Pericardium fibroblast (primary cell): ENCODE measurements around the gene HOXA7. TPM values are rescaled to one million over a fixed set of nuclear protein-coding genes. Genes with fewer than 3 reads are reported as not detected.

Source experiments
- total RNA-seq: library from RNA; depleted of rRNA; stranded (reverse); fragments of >200 nt; gene quantifications from 2 replicates; pipeline ENCODE4 v1.2.3, GENCODE V29; 2015

The HOXA7 gene
- total RNA-seq: 0.26 and 0.58 TPM in 2 replicates

DNA sequence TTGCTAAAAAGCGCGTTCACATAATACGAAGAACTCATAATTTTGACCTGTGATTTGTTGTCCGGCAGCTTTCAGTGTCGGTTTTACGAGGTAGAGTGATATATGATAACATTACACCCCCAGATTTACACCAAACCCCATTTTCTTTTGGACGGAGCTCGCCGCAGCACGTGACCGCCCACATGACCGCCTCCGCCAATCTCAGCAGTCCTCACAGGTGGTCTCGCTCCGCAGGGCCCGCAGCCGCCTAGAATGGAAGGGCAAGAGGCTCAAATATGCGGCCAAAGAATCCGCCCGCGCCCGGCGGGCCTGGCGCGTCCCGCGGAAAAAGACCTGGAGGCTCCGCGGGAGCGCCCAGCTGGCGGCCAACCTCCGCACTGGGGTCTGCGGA lies at the start of gene HOXA7:
Gene HOXA7, minus strand, starts transcription at position 168 of the 391 bp plus-strand sequence. Its CDS starts 130 bp downstream, at position 38.

GRCh38 chr7:27199849-27200760 lies 43.6 kb upstream of the HOXA7 start, which contains the start of gene HOXA13:
Gene HOXA13 (minus strand): TSS chr7:27200091. CDS start chr7:27200077, 14 bp downstream.

DNA sequence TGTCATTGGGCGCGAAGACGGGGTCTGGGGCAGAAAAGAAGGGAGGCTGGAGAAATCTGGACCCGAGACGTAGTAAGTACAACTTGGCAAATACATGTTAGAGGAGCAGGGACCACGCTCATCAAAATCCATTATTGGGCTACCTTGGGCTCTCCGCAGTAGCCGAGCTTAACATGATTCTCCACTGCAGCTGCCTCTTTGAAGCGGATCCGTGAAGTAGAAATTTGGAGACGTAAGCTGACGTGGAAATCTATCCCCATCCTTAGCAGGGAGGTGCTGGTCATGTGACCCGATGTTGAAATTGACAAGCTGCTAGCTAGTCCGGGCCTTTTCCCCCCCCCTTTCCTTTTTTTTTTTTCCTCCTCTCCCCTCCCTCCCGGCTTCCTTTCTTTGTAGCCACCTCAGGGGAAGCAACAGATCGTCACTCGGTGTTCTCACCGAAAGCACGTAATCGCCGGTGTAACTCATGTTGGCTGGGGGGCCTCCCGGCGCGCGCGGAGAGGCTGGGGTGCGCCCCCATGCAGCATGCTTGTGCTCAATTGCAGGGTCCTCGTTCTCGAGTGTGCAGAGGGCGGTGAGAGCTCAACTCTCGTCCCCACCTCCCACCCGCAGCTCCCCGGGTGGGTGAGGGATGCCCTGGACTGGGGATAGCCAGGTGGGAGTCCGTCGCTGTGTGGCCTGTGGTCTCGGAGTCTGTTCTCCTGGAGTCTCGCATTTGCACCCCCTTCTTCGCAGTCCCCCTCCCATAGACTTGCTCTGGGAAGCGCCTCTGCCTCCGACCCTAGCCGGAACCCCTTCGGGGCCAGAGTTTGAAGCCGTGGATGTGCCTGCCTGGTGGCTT lies 28.8 kb upstream of the HOXA7 start, which contains the start of gene HOXA11:
Gene HOXA11, minus strand, starts transcription at position 220 of the 841 bp plus-strand sequence. Its CDS starts 88 bp downstream, at position 132.

GRCh38 chr7:27173956-27174873 lies 17.7 kb upstream of the HOXA7 start, which contains the start of gene HOXA10:
Gene HOXA10 (minus strand): TSS chr7:27174320. CDS start chr7:27174306, 14 bp downstream.

DNA sequence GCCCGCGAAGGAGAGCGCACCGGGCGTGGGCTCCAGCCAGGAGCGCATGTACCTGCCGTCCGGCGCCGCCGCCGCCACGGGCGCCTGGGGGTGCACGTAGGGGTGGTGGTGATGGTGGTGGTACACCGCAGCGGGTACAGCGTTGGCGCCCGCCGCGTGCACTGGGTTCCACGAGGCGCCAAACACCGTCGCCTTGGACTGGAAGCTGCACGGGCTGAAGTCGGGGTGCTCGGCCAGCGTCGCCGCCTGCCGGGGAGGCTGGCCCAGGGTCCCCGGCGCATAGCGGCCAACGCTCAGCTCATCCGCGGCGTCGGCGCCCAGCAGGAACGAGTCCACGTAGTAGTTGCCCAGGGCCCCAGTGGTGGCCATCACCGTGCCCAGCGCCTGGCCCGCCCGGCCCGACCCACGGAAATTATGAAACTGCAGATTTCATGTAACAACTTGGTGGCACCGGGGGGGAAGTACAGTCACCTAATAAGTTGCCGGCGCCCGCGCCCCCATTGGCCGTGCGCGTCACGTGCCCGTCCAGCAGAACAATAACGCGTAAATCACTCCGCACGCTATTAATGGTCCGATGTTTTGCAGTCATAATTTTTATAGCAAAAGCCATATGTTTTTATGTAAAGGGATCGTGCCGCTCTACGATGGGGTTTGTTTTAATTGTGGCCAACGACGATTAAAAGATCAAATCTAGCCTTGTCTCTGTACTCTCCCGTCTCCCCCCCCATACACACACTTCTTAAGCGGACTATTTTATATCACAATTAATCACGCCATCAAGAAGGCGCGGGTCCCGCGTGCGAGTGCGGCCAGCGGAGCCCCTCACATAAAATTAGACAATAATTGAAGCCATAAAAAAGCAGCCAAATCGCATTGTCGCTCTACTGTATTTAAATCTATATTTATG lies 8.9 kb upstream of the HOXA7 start, which contains the start of gene HOXA9:
Gene HOXA9, minus strand, starts transcription at position 449 of the 907 bp plus-strand sequence. Its CDS starts 80 bp downstream, at position 369.

DNA sequence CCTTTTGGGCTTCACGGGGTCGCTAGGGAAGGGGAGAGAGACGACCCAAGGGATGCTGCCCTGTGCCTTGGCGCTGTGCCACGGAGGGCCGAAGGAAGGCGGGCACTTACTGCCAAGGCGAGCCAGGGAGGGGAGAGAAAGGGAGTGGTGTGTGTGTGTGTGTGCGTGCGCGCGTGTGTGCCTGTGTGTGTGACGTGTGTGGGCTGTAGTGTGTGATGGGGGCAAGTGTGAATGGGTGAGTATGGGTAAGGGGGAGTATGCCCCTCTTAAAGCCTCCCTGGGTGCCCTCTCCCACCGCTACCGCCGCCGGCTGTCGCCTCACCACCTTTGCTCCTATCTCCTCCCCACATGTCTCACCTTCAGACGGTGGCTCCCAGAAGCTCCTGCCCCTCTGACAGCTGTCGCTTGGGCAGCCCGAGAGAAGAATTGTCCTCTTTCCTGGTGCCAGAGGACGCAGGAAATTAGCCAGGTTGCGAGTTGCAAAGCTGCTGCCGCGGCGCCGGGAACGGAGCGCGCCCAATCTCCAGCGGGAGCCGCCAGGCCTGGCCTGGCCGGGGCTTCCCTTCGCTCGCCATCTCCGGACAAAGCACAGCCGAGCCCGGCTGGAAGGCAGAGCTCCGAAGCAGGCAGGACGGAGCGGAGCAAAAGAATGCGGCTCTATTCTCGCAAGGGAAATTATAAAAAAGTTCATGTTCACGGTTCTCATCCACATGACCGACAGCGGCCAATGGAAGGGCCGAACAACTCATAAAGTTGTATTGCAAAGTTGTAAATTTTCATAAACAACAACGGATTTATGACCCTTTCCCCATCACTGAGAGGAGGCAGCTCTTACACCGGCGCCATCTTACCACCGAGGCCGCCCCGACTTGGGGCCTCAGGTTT lies 4.3 kb downstream of the HOXA7 start, which contains the start of gene HOXA3:
Gene HOXA3, minus strand, starts transcription at position 653 of the 885 bp plus-strand sequence. CDS start 41,943 bp downstream, outside the sequence.

DNA sequence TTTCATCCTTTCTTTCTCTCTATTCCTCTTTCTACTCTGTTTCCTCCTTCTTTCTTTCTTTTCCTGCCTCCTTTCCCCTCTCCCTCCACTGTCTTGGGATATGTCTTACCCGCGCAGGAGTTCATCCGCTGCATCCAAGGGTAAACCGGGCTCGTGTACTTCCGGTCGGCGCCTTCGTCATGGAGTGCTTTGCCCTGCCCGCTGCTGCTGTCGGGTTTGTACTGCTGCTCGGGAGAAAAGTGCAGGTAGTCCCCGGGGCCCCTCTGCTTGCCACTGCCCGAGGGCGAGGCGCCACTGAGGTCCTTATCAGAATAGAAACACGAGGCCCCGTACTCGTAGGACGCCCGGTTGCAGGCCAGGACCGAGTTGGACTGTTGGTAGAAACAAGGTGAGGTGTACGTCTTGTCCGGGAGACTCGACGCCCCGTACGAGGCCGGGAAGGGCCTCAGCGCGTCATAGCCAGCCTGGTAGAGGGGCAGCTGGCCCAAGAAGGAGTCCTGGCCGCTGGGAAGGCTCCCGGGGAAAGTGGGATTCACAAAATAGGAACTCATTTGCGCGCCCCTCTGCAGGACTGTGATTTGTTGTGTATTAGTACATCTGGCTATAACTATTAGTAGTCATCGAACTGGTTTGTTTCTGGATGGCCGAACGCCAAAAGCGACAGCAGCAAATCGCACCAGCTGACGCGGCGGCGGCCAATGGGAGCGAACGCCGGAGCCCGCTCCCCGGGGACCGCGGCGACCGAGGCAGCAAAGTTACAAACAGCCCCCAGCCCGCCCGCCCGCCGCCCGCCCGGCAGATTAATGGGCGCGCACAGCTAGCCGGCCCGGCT lies 9.1 kb downstream of the HOXA7 start, which contains the start of gene HOXA6:
Gene HOXA6, minus strand, starts transcription at position 576 of the 832 bp plus-strand sequence. Its CDS starts 25 bp downstream, at position 551.

DNA sequence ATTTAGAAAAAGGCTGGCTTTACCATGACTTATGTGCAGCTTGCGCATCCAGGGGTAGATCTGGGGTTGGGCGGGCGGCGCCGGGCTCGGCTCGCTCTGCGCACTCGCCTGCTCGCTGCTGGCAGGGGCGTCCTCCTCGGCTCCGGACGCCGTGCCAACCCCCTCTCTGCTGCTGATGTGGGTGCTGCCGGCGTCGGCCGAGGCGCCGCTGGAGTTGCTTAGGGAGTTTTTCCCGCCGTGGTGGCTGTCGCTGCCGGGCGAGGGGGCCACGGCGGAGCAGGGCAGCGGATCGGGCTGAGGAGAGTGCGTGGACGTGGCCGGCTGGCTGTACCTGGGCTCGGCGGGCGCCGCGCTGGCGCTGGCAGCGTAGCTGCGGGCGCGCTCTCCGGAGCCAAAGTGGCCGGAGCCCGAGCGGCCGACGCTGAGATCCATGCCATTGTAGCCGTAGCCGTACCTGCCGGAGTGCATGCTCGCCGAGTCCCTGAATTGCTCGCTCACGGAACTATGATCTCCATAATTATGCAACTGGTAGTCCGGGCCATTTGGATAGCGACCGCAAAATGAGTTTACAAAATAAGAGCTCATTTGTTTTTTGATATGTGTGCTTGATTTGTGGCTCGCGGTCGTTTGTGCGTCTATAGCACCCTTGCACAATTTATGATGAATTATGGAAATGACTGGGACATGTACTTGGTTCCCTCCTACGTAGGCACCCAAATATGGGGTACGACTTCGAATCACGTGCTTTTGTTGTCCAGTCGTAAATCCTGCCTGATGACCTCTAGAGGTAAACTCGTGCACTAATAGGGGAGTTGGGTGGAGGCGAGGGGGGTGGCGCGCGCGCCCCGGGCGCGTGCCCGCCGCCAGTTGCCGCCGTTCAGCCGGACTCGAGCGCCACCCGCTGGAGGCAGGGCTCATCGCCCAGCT lies 13.2 kb downstream of the HOXA7 start, which contains the start of gene HOXA5:
Gene HOXA5, minus strand, starts transcription at position 659 of the 927 bp plus-strand sequence. Its CDS starts 74 bp downstream, at position 585.

GRCh38 chr7:27130540-27131389 lies 25.7 kb downstream of the HOXA7 start, which contains the start of gene HOXA4:
Gene HOXA4 (minus strand): TSS chr7:27130757. CDS start chr7:27130733, 24 bp downstream.

Other genes with a start within 250 kb of the HOXA7 start
- 0.23 and 3.3 TPM in 2 replicates for gene HOXA1, start 60.7 kb downstream of the HOXA7 start, total RNA-seq
- 6.4 TPM in 1 of 2 replicates, not detected in the other for gene HOXA2, start 54.0 kb downstream of the HOXA7 start, total RNA-seq
- gene HOXA4, start 25.9 kb downstream of the HOXA7 start, total RNA-seq: 1.5 TPM in 1 of 2 replicates, not detected in the other
- 1.3 and 35.0 TPM in 2 replicates for gene HOXA5, start 13.0 kb downstream of the HOXA7 start, total RNA-seq
- 0.26 and 0.35 TPM in 2 replicates for gene HOXA6, start 8.9 kb downstream of the HOXA7 start, total RNA-seq
- gene HOXA3, start 4.1 kb downstream of the HOXA7 start, total RNA-seq: 4.0 and 8.3 TPM in 2 replicates
- 4.0 TPM in 1 of 2 replicates, not detected in the other for gene HOXA9, start 8.9 kb upstream of the HOXA7 start, total RNA-seq
- 2.3 TPM in 1 of 2 replicates, not detected in the other for gene HOXA10, start 17.6 kb upstream of the HOXA7 start, total RNA-seq
- 4.0 TPM in 1 of 2 replicates, not detected in the other for gene HOXA11, start 28.6 kb upstream of the HOXA7 start, total RNA-seq
- not detected in 2 replicates for gene HOXA13, start 43.4 kb upstream of the HOXA7 start, total RNA-seq
- gene EVX1, start 86.1 kb upstream of the HOXA7 start, total RNA-seq: not detected in 2 replicates